Calu3 (cell line): ENCODE data around the gene OR4L1. TPM values are rescaled to one million over a fixed set of nuclear protein-coding genes. Genes with fewer than 3 reads are reported as not detected.

ENCODE experiments used
- BruUV-seq: library from RNA; stranded (reverse); fragments of 400-500 nt; replicated peaks from 2 replicates; lab custom pipeline; 2021; lab: Mats Ljungman, UMichigan
- CTCF ChIA-PET: fragments of 300-600 bp; sonication (Branson Sonifier 250); formaldehyde crosslinking; loops from one replicate; lab custom pipeline; 2022; ENCODE audit warnings: antibody characterized with exemption; lab: Charles Lee
- DNase-seq: peaks from one replicate; pipeline ENCODE4 v3.0.0; 2022
- H3K27ac Mint-ChIP-seq: one replicate; pipeline ENCODE4 v1.8.0; 2022; ENCODE audit warnings: mixed read lengths; ENCODE audit not compliant: unreplicated experiment
- H3K27me3 Mint-ChIP-seq: one replicate; pipeline ENCODE4 v1.8.0; 2022; ENCODE audit warnings: mixed read lengths; ENCODE audit not compliant: unreplicated experiment
- H3K36me3 Mint-ChIP-seq: one replicate; pipeline ENCODE4 v1.8.0; 2022; ENCODE audit warnings: mild to moderate bottlenecking, moderate library complexity, mixed read lengths; ENCODE audit not compliant: insufficient read depth, unreplicated experiment
- H3K4me1 Mint-ChIP-seq: one replicate; pipeline ENCODE4 v1.8.0; 2022; ENCODE audit warnings: mild to moderate bottlenecking, low read depth, mixed read lengths; ENCODE audit not compliant: unreplicated experiment
- H3K4me3 Mint-ChIP-seq: one replicate; pipeline ENCODE4 v1.8.0; 2022; ENCODE audit warnings: mild to moderate bottlenecking, low read depth, moderate library complexity, mixed read lengths; ENCODE audit not compliant: unreplicated experiment
- H3K9me3 Mint-ChIP-seq: one replicate; pipeline ENCODE4 v1.8.0; 2022; ENCODE audit warnings: low read depth, mixed read lengths; ENCODE audit not compliant: unreplicated experiment
- CTCF ChIP-seq: fragments of 200-600 bp; IDR thresholded peaks from one replicate; pipeline ENCODE4 v1.8.0; 2022; ENCODE audit warnings: antibody characterized with exemption; ENCODE audit not compliant: unreplicated experiment
- intact Hi-C: fragments of 100-400 bp; cut with micrococcal nuclease; formaldehyde crosslinking; loops from one replicate; pipeline ENCODE4 v1.10.0; 2022; ENCODE audit not compliant: unreplicated experiment
- total RNA-seq: library from RNA; stranded (reverse); gene quantifications from 2 replicates; pipeline ENCODE4 v1.2.3, GENCODE V29; 2022

Gene OR4L1
- total RNA-seq, 1 experiment from 2014 or later = not detected

DNA sequence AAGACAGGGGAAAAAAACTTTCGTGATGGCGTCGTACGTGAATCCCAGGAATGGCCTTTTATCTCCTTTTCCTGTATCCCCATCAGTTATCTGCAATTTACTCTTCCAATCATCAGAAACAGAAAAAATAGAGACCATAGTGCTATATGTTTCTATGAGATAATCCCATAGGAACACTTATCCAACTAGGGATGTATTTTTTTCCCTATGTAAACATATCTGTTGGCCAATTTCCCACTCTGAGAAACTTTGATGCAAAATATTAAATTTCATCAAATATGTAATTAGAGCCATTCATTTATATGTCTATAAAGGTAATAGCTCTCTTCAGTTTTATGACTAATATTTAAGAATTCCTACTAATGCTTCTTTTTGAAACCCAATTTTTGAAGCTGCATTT is 23.9 kb upstream of the OR4L1 start, which contains the start of gene OR4K13:
OR4K13 (minus strand) TSS at position 101 of the 400 bp plus-strand sequence. CDS start 1,280 bp downstream, outside the sequence.
- Mint-ChIP-seq H3K27me3 (no peaks in the 10 kb centered on the region), H3K27ac (no peak within 1 kb of the TSS), H3K4me3 (no peak within 1 kb of the TSS), H3K4me1 (no peaks in the 10 kb centered on the region), H3K9me3 (no peaks in the 10 kb centered on the region), H3K36me3 (no peaks in the 10 kb centered on the region)
- CTCF ChIA-PET = interaction anchor here (0.8 kb wide), 1 partner anchor 661 kb away, joined by 4 read pairs; no protein-coding TSS in a partner anchor
- intact Hi-C loops = no loop called here
- DNase-seq = no peak
- no peak for TF ChIP-seq CTCF
- BruUV-seq = no TSS peak

DNA sequence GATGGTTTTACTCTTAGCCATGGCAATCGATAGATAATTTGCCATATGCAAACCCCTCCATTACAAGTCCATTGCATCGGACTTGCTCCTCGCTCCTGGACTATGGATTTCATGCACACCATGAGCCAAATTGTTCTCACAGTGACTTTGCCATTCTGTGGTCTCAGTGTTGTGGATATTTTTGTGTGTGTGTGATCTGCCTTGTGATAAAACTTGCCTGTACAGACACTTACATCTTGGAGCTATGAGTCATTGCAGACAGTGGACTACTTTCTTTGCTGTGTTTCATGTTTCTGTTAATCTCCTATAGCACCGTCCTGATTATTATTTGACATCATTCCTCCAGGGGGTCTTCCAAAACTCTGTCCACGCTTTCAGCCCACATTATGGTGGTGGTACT is 15.6 kb upstream of the OR4L1 start:
- H3K36me3 Mint-ChIP-seq = no peaks in the 10 kb centered on the region
- no peak overlapping the region for H3K4me3 Mint-ChIP-seq
- intact Hi-C loops = no loop called here
- no TSS peak for BruUV-seq
- TF ChIP-seq CTCF = no peak
- no peak for DNase-seq
- H3K27me3 Mint-ChIP-seq = no peaks in the 10 kb centered on the region
- H3K27ac Mint-ChIP-seq = no peak overlapping the region
- H3K4me1 Mint-ChIP-seq = no peaks in the 10 kb centered on the region
- no peaks in the 10 kb centered on the region for H3K9me3 Mint-ChIP-seq
- CTCF ChIA-PET = no interaction called here

GRCh38 chr14:20048202-20048601 is 11.6 kb upstream of the OR4L1 start:
- intact Hi-C loops = no loop called here
- Mint-ChIP-seq H3K27ac (no peak overlapping the region), H3K4me1 (no peaks in the 10 kb centered on the region), H3K27me3 (no peaks in the 10 kb centered on the region), H3K36me3 (no peaks in the 10 kb centered on the region), H3K9me3 (no peaks in the 10 kb centered on the region), H3K4me3 (no peak overlapping the region)
- BruUV-seq = no TSS peak
- CTCF ChIA-PET = no interaction called here
- no peak for TF ChIP-seq CTCF
- DNase-seq = no peak

DNA sequence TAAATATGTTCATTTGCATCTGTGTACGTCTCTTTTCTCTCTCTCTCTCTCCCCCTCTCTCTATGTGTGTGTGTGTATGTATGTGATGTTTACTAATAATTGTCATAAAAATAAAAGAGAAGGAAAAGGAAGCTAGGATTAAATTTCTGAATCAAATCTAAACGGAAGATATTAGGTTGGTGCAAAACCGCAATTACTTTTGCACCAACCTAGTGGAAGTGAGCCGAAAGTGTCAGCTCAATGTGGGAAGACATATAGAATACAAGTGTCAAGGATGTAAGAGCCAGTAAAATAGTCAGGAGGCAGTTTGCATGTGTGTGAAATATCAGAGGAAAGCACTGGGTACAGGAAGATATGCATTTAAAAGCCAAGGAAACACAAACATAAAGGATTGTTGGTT is 32.2 kb downstream of the OR4L1 start:
- H3K27ac Mint-ChIP-seq = no peak overlapping the region
- no peaks in the 10 kb centered on the region for H3K9me3 Mint-ChIP-seq
- no peaks in the 10 kb centered on the region for H3K36me3 Mint-ChIP-seq
- H3K4me1 Mint-ChIP-seq = no peaks in the 10 kb centered on the region
- intact Hi-C loops = no loop called here
- H3K27me3 Mint-ChIP-seq = no peaks in the 10 kb centered on the region
- BruUV-seq = no TSS peak
- TF ChIP-seq CTCF = no peak
- no peak for DNase-seq
- CTCF ChIA-PET = no interaction called here
- no peak overlapping the region for H3K4me3 Mint-ChIP-seq
